KOPT-K1 (cell line): ENCODE data around the gene SCP2.
A peak's percentile ranks its signal among the peaks of the same experiment; 100 is the strongest.
"Not testable (repeated sequence)": the region's sequence is repeated elsewhere in the genome, so short reads cannot be mapped to it uniquely, and the experiment has no call there.

Experiments used
- H3K27ac ChIP-seq: fragments of 200-600 bp; sonication (generic); 2 replicates; pipeline ENCODE4 v1.5.1; 2016; ENCODE audit warnings: antibody characterized with exemption, mild to moderate bottlenecking, low read depth, low read length; ENCODE audit not compliant: poor library complexity, severe bottlenecking
- H3K36me3 ChIP-seq: fragments of 200-600 bp; sonication (generic); 2 replicates; pipeline ENCODE4 v1.5.1; 2017; ENCODE audit warnings: antibody characterized with exemption, mild to moderate bottlenecking, low read length, moderate library complexity; ENCODE audit not compliant: insufficient read depth
- H3K9me3 ChIP-seq: fragments of 200-600 bp; sonication (generic); 2 replicates; pipeline ENCODE4 v1.5.1; 2017; ENCODE audit warnings: antibody characterized with exemption, low read length, mild to moderate bottlenecking; ENCODE audit not compliant: insufficient read depth, poor library complexity, severe bottlenecking

Gene SCP2

GRCh38 chr1:52978045-52978444 is 51.0 kb downstream of the SCP2 start:
- Histone ChIP-seq H3K9me3 (no peaks in the 10 kb centered on the region), H3K36me3 (no peaks in the 10 kb centered on the region), H3K27ac (no peak overlapping the region)

- not testable (repeated sequence) for H3K36me3 ChIP-seq, H3K27ac ChIP-seq
Observed at GRCh38 chr1:52992733-52993132, 65.7 kb downstream of the SCP2 start.

GRCh38 chr1:52994656-52995055 is 67.6 kb downstream of the SCP2 start:
- Histone ChIP-seq H3K27ac (no peak overlapping the region), H3K9me3 (no peaks in the 10 kb centered on the region), H3K36me3 (0 out of 2 replicates have a peak, but pooled peaks cover 8% of the 10 kb centered on the region)

More at GRCh38 chr1:52992733-52993132, 65.7 kb downstream of the SCP2 start:
- not testable (repeated sequence) for H3K9me3 ChIP-seq

- Histone ChIP-seq H3K27ac (no peak overlapping the region), H3K9me3 (no peaks in the 10 kb centered on the region), H3K36me3 (0 out of 2 replicates have a peak, but pooled peaks cover 8% of the 10 kb centered on the region)
Observed at GRCh38 chr1:52996653-52997052, 69.6 kb downstream of the SCP2 start.

GRCh38 chr1:53001128-53001527 is 74.1 kb downstream of the SCP2 start:
- Histone ChIP-seq H3K27ac (no peak overlapping the region), H3K36me3 (no peaks in the 10 kb centered on the region), H3K9me3 (no peaks in the 10 kb centered on the region)

- H3K36me3 ChIP-seq, H3K27ac ChIP-seq, H3K9me3 ChIP-seq: not testable (repeated sequence)
Observed at GRCh38 chr1:53006612-53007011, 79.5 kb downstream of the SCP2 start.

- not testable (repeated sequence) for H3K36me3 ChIP-seq, H3K9me3 ChIP-seq, H3K27ac ChIP-seq
Observed at GRCh38 chr1:53010247-53010646, 83.2 kb downstream of the SCP2 start.

GRCh38 chr1:53011175-53011574 is 84.1 kb downstream of the SCP2 start:
- Histone ChIP-seq H3K9me3 (no peaks in the 10 kb centered on the region), H3K27ac (no peak overlapping the region), H3K36me3 (no peaks in the 10 kb centered on the region)

- peaks cover 7% of the 10 kb centered on the region; the same call in 1 of the 2 replicates for H3K36me3 ChIP-seq
- no peaks in the 10 kb centered on the region for H3K9me3 ChIP-seq
- peak overlapping the region; percentile 65 for H3K27ac ChIP-seq
Observed at GRCh38 chr1:53014791-53015507, 87.9 kb downstream of the SCP2 start.

- H3K36me3 ChIP-seq: peaks cover 7% of the 10 kb centered on the region; the same call in 1 of the 2 replicates
- peak overlapping the region; percentile 65 for H3K27ac ChIP-seq
- H3K9me3 ChIP-seq: no peaks in the 10 kb centered on the region
Observed at GRCh38 chr1:53015508-53015860, 88.4 kb downstream of the SCP2 start.

GRCh38 chr1:53016705-53017104 is 89.6 kb downstream of the SCP2 start:
- peaks cover 7% of the 10 kb centered on the region; the same call in 1 of the 2 replicates for H3K36me3 ChIP-seq
- no peak overlapping the region for H3K27ac ChIP-seq
- H3K9me3 ChIP-seq: no peaks in the 10 kb centered on the region

- Histone ChIP-seq H3K9me3 (no peaks in the 10 kb centered on the region), H3K36me3 (peaks cover 7% of the 10 kb centered on the region; the same call in 1 of the 2 replicates), H3K27ac (no peak overlapping the region)
Observed at GRCh38 chr1:53020588-53020987, 93.5 kb downstream of the SCP2 start.

- Histone ChIP-seq H3K27ac (no peak overlapping the region), H3K36me3 (peaks cover 7% of the 10 kb centered on the region; the same call in 1 of the 2 replicates), H3K9me3 (no peaks in the 10 kb centered on the region)
Observed at GRCh38 chr1:53022179-53022578, 95.1 kb downstream of the SCP2 start.

GRCh38 chr1:53023546-53023945 is 96.5 kb downstream of the SCP2 start:
- peak overlapping the region; percentile 5 for H3K27ac ChIP-seq
- H3K36me3 ChIP-seq: no peaks in the 10 kb centered on the region
- H3K9me3 ChIP-seq: no peaks in the 10 kb centered on the region

GRCh38 chr1:53024117-53024516 is 97.0 kb downstream of the SCP2 start:
- Histone ChIP-seq H3K9me3 (no peaks in the 10 kb centered on the region), H3K36me3 (peaks cover under 1% of the 10 kb centered on the region; the same call in 1 of the 2 replicates), H3K27ac (peak overlapping the region; percentile 5)
